UCSD-AML1 (cell line): ENCODE data around the gene TMEM191C.
"Not testable (repeated sequence)": the region's sequence is repeated elsewhere in the genome, so short reads cannot be mapped to it uniquely, and the experiment has no call there.

Source experiments
- DNase-seq: peaks from one replicate; lab custom pipeline; 2025; ENCODE audit not compliant: unreplicated experiment; lab: John Stamatoyannopoulos, UW

TMEM191C gene

GRCh38 chr22:21467337-21468193 lies at the start of gene TMEM191C:
Gene TMEM191C, plus strand, starts transcription at chr22:21467387. Its CDS starts 73 bp downstream, at chr22:21467460.
- not testable (repeated sequence) for DNase-seq

- not testable (repeated sequence) for DNase-seq
Measured at GRCh38 chr22:21417853-21418252, 49.3 kb upstream of the TMEM191C start.

GRCh38 chr22:21418974-21419638 lies 48.1 kb upstream of the TMEM191C start:
- DNase-seq: not testable (repeated sequence)

- DNase-seq: not testable (repeated sequence)
Measured at GRCh38 chr22:21420180-21420763, 46.9 kb upstream of the TMEM191C start.

GRCh38 chr22:21424084-21424709 lies 43.0 kb upstream of the TMEM191C start:
- not testable (repeated sequence) for DNase-seq

- DNase-seq: not testable (repeated sequence)
Measured at GRCh38 chr22:21434378-21435233, 32.6 kb upstream of the TMEM191C start.

- DNase-seq: not testable (repeated sequence)
Measured at GRCh38 chr22:21435998-21436810, 31.0 kb upstream of the TMEM191C start.

- not testable (repeated sequence) for DNase-seq
Measured at GRCh38 chr22:21438013-21438412, 29.2 kb upstream of the TMEM191C start.

- DNase-seq: not testable (repeated sequence)
Measured at GRCh38 chr22:21440018-21440636, 27.1 kb upstream of the TMEM191C start.

- DNase-seq: not testable (repeated sequence)
Measured at GRCh38 chr22:21440676-21441075, 26.5 kb upstream of the TMEM191C start.

GRCh38 chr22:21441170-21441569 lies 26.0 kb upstream of the TMEM191C start:
- not testable (repeated sequence) for DNase-seq

- DNase-seq: not testable (repeated sequence)
Measured at GRCh38 chr22:21442123-21442522, 25.1 kb upstream of the TMEM191C start.

- not testable (repeated sequence) for DNase-seq
Measured at GRCh38 chr22:21442646-21443045, 24.5 kb upstream of the TMEM191C start.

- DNase-seq: no peak
Measured at GRCh38 chr22:21443057-21443734, 24.0 kb upstream of the TMEM191C start.

GRCh38 chr22:21443735-21444421 lies 23.3 kb upstream of the TMEM191C start:
- no peak for DNase-seq

GRCh38 chr22:21444701-21445436 lies 22.3 kb upstream of the TMEM191C start:
- DNase-seq: no peak
